Small intestine (tissue), 7 donors: Measurements from ENCODE around the gene UGT3A1. TPM values are rescaled to one million over a fixed set of nuclear protein-coding genes. Genes with fewer than 3 reads are reported as not detected.

ENCODE experiments used
- DNase-seq, 2 donors: peaks; one replicate each; pipeline versions ENCODE4 v3.0.0 to v3.0.0-alpha.2; 2013
- FAIRE-seq: peaks from 2 replicates; lab custom pipeline; 2012; peaks lifted over from hg19 to GRCh38; lab: Jason Lieb, UNC
- H3K27ac ChIP-seq, 3 donors: one replicate each; pipeline ENCODE4 v1.5.1; 2013; ENCODE audit warnings: low read length in 2 of 3, mild to moderate bottlenecking in 2 of 3, control low read depth in 1 of 3, inconsistent platforms in 1 of 3, low read depth in 1 of 3, moderate library complexity in 1 of 3
- H3K27me3 ChIP-seq, 3 donors: one replicate each; pipeline ENCODE4 v1.6.1; 2013; ENCODE audit warnings: low read length in 3 of 3, inconsistent platforms in 1 of 3; ENCODE audit not compliant: control insufficient read depth in 3 of 3, insufficient read depth in 3 of 3
- H3K36me3 ChIP-seq, 3 donors: one replicate each; pipeline ENCODE4 v1.6.1; 2013; ENCODE audit warnings: low read length in 3 of 3, inconsistent platforms in 1 of 3, low read depth in 1 of 3, mild to moderate bottlenecking in 1 of 3, moderate library complexity in 1 of 3; ENCODE audit not compliant: control insufficient read depth in 3 of 3, insufficient read depth in 2 of 3
- H3K4me1 ChIP-seq, 3 donors: one replicate each; pipeline ENCODE4 v1.6.1; 2013; ENCODE audit warnings: low read length in 2 of 3, inconsistent platforms in 1 of 3, low read depth in 1 of 3, mild to moderate bottlenecking in 1 of 3, moderate library complexity in 1 of 3; ENCODE audit not compliant: control insufficient read depth in 3 of 3, insufficient read depth in 2 of 3
- H3K4me3 ChIP-seq, 3 donors: one replicate each; pipeline ENCODE4 v1.5.1; 2013; ENCODE audit warnings: low read length in 3 of 3, control low read depth in 1 of 3, inconsistent platforms in 1 of 3, low read depth in 1 of 3, mild to moderate bottlenecking in 1 of 3, moderate library complexity in 1 of 3
- H3K9me3 ChIP-seq, 2 donors: one replicate each; pipeline ENCODE4 v1.6.1; 2013; ENCODE audit warnings: low read depth in 1 of 2, low read length in 1 of 2; ENCODE audit not compliant: control insufficient read depth in 2 of 2, insufficient read depth in 1 of 2
- WGBS, 3 donors: extraction: QIAGEN DNeasy Blood & Tissue Kit; methylation state at CpG; one replicate each; pipeline ENCODE4 v1.1.7; 2013; 5-methylcytosine and 5-hydroxymethylcytosine counted together
- polyA plus RNA-seq, 4 donors: library from polyadenylated mRNA; stranded (reverse) in 3 of 4; unstranded in 1 of 4; fragments of 200-250 nt in 3 of 4; fragments of 120-200 nt in 1 of 4; gene quantifications; one replicate each; pipeline versions ENCODE4 v1.2.1 to v1.2.3, GENCODE V29; 2013
- donor health status: healthy with polysubstance abuse.
- donor health status: control.
- donor health status: control.
- donor health status: Bipolar disorder and iron deficiency.
- donor health status: healthy.

The UGT3A1 gene
- polyA plus RNA-seq, 4 donors = 1.3 to 180 (median 1.9) TPM

DNA sequence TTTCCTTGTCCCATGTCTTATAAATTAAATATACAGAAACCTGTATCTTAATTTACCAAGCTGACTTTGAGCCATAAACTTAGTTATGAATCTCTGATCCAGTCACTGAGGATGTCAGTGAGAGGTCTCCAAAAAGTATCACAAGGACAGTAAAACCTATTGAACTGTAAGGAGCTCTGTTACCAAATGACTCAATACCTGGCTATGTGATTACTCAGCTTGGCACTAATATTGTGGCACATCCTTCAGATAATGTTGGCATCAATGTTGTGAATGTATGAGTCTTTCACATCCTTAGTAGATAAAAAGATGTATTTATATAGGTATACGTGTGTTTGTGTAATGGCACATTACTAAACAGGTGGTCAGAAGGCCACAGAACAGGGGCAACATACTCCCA is 34.8 kb downstream of the UGT3A1 start:
- no peak overlapping the region for H3K4me3 ChIP-seq
- peaks cover 0 to 7% of the 10 kb centered on the region in 2 donors for H3K9me3 ChIP-seq
- WGBS, 3 donors = 83 to 96% (median 87%) methylated on average over 1 of the region's 1 CpG
- no peak overlapping the region for H3K27ac ChIP-seq
- no peak for DNase-seq
- no peak for FAIRE-seq
- H3K36me3 ChIP-seq = peaks cover 0 to 19% (median 8%) of the 10 kb centered on the region in 3 donors
- peaks cover 0 to 3% (median 0%) of the 10 kb centered on the region in 3 donors for H3K27me3 ChIP-seq
- H3K4me1 ChIP-seq = no peaks in the 10 kb centered on the region

DNA sequence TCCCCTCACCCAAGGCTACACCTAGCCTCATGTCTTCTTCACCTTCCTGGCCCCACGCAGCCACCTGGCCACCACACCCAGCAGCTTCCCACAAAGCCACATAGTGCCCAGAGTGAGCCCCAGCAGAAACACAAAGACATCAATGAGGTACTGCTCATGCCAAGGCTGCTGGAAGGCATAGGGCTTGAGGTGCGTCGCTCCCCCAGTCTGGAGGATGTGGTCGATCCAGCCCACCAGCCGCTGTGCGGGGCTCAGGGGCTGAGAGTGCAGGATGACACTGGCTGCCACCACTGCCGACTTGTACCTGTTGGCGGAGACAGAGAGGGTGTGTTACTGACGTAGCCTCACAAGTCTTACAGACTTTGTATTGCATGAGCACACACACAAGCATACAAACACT is 37.0 kb downstream of the UGT3A1 start:
- H3K27ac ChIP-seq = no peak overlapping the region
- peaks cover 0 to 3% (median 0%) of the 10 kb centered on the region in 3 donors for H3K27me3 ChIP-seq
- no peak for FAIRE-seq
- DNase-seq = no peak
- H3K4me3 ChIP-seq = no peak overlapping the region
- WGBS, 3 donors = 61 to 76% (median 70%) methylated on average over 9 of the region's 9 CpGs
- no peaks in the 10 kb centered on the region for H3K4me1 ChIP-seq
- H3K9me3 ChIP-seq = no peaks in the 10 kb centered on the region
- peaks cover 0 to 12% (median 6%) of the 10 kb centered on the region in 3 donors for H3K36me3 ChIP-seq

DNA sequence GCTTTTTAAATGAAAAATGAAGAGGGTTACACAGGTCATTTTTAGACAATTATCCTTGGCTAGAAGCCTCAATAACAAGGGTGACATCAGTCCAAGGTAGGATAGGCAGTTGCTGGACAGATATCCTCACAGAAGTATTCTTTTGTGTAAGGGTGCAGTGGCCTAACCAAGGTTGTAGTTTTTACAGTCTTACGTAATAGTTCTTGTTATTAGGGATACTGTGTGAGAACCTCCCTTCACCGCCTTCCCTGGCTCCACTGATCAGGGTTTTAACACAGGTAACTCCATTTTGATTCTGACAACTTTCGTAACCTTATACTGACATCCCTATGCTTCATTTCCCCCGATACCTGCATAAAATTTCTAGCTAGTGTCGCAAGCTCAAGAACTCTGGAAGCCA is 44.1 kb downstream of the UGT3A1 start:
- Histone ChIP-seq H3K9me3 (peaks cover 0 to 4% of the 10 kb centered on the region in 2 donors), H3K27ac (no peak overlapping the region), H3K4me1 (no peaks in the 10 kb centered on the region), H3K4me3 (no peak overlapping the region), H3K27me3 (no peaks in the 10 kb centered on the region), H3K36me3 (no peaks in the 10 kb centered on the region)
- WGBS, 3 donors = 71 to 76% (median 76%) methylated on average over 5 of the region's 5 CpGs
- no peak for DNase-seq
- FAIRE-seq = no peak

DNA sequence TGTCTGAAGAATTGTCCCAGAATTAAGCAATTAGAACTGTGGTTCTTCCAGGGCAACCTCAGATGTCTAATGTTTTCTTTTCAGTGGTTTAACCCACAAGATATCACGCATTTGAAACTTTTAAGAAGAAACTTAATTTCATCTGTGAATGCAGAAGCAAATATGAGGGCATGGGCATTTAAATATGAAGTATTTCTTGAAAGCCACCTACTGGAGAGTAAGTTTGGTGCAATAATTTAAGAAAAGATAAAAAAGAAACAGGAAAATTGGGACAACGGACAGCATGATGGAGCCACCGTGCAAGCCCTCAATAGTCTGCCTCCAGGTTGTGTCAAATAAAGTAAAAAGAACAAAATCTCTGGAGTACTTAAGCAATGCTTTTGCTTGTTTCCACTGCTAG is 51.6 kb downstream of the UGT3A1 start:
- 67 to 79% (median 73%) methylated on average over 3 of the region's 3 CpGs for WGBS, 3 donors
- no peaks in the 10 kb centered on the region for H3K4me1 ChIP-seq
- FAIRE-seq = no peak

DNA sequence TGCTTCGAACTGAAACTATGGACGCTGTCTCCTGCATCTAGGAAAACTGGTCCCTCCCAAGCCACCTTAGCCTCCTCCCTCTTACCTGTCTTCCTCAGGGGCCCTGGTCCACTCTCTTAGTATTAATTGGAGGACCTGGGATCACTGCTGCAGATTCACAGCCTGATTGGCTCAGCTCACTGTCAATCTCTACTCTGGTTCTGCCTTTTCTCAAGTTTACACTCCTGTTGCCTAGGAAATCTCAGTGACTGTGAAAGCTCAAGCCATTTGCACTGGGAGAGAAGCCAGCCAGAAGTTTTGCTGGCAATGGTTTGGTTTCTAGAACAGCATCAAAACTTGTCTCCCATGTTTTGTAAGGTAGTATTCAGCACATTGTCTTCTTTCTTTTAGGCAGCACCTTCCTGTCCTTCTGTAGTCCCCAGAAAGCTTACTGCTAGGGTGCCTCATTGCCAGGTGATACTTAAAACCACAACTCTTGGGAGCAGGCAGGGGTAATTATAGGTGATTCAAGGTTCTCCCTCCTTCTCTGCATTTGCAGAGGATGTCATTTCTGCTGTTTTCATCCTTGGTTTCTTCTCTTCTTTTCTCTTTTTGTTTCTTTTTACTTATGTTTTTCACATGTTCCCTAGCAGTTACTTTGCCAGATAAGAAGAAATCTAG is 52.5 kb downstream of the UGT3A1 start, which contains the start of gene CAPSL:
CAPSL (minus strand) TSS at position 55 of the 660 bp plus-strand sequence. CDS start 17,502 bp downstream, outside the sequence.
- Histone ChIP-seq H3K27me3 (no peaks in the 10 kb centered on the region), H3K4me3 (no peak within 1 kb of the TSS), H3K27ac (no peak within 1 kb of the TSS), H3K4me1 (no peaks in the 10 kb centered on the region), H3K36me3 (no peaks in the 10 kb centered on the region), H3K9me3 (no peaks in the 10 kb centered on the region)
- DNase-seq = peak; percentile 40 to 93
- 20 to 51% (median 21%) methylated on average over 2 of the region's 2 CpGs for whole genome bisulfite sequencing, 3 donors
- FAIRE-seq = no peak

More for the DNA sequence above, 51.6 kb downstream of the UGT3A1 start:
- no peak for DNase-seq
- peaks cover 0 to 1% of the 10 kb centered on the region in 2 donors for H3K9me3 ChIP-seq
- no peak overlapping the region for H3K4me3 ChIP-seq
- no peaks in the 10 kb centered on the region for H3K36me3 ChIP-seq
- H3K27ac ChIP-seq = no peak overlapping the region
- H3K27me3 ChIP-seq = no peaks in the 10 kb centered on the region

DNA sequence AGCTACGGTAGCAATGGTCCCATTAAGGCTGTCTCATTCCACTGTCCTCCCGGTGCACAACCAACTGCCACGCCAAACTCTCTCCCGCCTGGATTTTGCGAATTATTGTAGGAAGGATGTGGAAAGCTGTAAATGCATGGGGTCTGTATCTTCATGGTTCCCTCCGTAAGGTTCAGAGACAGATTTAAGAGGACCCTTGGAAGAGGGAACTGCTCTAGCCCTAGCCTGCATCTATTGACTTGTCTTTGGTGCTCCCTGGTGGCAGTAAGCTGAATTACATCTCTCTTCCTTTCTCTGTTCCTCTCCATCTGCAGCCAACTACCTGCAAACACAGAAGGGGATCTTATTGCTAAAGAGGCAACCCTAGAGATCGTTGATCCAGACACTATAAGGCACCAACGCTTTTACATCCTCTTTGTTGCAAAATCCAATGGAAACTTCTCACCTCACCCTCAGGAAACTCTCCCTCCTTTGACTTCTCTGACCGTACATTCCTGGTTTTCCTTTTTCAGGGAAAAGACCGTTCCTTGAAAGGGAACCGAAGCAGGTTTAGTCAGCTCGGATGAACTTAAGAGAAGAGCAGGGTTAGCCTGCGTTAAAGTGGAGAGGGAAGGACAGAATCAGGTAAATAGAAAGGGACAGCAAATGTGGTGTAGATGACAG is 64.7 kb downstream of the UGT3A1 start:
- 38 to 43% (median 40%) methylated on average over 13 of the region's 13 CpGs for WGBS, 3 donors
- Histone ChIP-seq H3K4me1 (no peaks in the 10 kb centered on the region), H3K9me3 (no peaks in the 10 kb centered on the region), H3K27ac (no peak overlapping the region), H3K27me3 (peaks cover 0 to 18% (median 0%) of the 10 kb centered on the region in 3 donors), H3K36me3 (no peaks in the 10 kb centered on the region), H3K4me3 (no peak overlapping the region)
- FAIRE-seq = no peak
- peak; percentile 53 to 71 for DNase-seq

DNA sequence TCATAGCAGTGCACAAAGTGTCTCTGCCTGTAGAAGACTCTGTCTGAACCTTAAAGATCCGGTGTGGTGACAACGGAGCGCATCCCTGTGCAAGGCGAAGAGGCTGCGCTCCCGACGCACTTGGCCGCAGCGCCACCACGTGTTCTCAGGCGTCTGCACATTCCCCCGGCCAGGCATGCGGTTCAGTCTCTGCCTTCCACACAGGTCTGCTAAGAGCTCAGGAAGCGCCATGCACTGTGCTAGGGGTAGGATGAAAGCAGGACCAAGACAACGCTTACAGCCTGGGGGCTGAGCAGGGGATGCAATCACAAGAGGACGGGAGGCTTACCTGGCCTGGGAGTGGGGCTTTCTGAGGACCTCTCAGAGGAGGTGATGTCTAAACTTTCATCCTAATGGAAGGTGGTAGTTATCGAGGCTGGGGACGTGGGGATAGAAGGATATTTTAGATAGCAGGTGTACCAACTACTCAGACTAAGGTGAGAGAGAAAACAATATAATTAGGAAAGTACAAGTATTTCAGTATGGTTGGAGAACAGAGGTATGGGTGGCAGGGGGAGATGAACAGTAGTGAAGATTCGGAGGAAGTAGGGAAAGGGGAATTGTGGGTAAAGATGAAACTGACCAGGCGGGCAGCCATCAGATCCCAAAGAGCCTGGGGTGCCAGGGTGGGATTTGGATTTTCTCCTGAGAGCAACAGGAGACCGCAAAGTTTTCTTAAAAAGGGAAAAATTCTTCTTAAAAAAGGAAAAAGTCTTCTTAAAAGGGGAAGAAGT is 66.1 kb downstream of the UGT3A1 start:
- H3K27ac ChIP-seq = no peak overlapping the region
- peaks cover 0 to 14% (median 3%) of the 10 kb centered on the region in 3 donors for H3K27me3 ChIP-seq
- 10 to 14% (median 13%) methylated on average over 21 of the region's 21 CpGs for WGBS, 3 donors
- H3K4me1 ChIP-seq = no peaks in the 10 kb centered on the region
- H3K36me3 ChIP-seq = no peaks in the 10 kb centered on the region
- DNase-seq (peak; percentile 71 to 77), FAIRE-seq (no peak)
- H3K9me3 ChIP-seq = peaks cover 0 to 4% of the 10 kb centered on the region in 2 donors
- H3K4me3 ChIP-seq = no peak overlapping the region
